Measurements from ENCODE around the gene ABCB8.
"Not testable (repeated sequence)": the region's sequence is repeated elsewhere in the genome, so short reads cannot be mapped to it uniquely, and the experiment has no call there.

The ABCB8 gene

DNA sequence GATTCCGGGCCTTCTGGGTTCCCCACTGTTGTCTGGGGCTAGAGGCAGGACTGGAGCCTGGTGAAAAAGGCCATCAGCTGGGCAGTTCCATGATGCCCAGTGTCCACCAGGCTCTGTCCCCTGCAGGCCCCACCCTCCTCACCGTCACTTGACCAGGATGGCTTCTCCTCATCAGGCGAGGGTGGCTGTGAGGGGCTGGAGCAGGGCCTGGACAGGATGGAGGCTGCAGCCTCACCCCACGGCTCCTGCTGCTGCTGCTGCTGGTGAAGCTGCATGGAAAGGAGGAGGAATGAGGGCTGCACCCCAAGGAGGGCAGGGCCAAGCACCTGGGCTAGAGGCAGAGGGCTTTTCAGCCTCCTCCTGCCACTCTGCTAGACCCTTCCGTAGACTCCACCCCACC is 12.3 kb upstream of the ABCB8 start:
- no peak for DNase-seq

DNA sequence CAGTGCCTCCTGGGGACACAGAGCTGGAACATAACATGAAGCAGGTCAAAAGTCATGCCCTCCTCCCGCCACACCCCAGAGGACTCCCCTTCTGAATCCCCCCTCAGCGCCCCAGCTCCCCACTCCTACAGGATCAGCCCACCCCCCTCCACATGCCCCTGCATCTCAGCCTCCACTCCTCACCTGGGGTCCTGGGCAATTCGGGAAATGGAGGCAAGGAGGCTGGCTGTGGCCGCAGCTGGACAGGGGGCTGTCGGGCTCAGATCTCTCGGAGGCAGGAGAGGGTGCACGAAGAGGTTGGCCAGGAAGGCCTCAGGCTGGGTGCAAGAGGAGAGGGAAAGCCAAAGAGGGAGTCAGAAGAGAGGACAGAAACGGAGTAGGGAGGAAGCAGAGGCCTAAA is 11.7 kb upstream of the ABCB8 start:
- no peak for DNase-seq

DNA sequence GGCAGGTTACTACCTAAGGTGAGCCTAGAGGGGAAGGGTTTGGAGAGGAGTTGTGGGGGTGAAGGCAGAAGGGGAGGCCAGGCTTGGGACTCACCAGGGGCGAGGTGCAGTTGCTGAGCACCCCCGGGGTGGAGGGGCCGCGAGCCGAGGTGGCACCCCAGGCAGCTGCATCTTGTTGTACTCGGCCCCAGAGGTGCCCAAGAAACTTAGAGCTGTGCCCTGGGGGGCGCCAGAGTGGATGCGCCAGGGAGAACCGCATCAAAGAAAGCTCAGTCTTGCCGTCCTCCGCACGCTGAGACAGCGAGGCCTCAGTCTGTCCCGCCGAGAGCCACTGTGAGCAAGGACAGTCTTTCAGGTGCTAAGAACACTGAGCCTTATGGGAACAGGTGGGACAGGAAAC is 11.3 kb upstream of the ABCB8 start:
- DNase-seq, result no peak

DNA sequence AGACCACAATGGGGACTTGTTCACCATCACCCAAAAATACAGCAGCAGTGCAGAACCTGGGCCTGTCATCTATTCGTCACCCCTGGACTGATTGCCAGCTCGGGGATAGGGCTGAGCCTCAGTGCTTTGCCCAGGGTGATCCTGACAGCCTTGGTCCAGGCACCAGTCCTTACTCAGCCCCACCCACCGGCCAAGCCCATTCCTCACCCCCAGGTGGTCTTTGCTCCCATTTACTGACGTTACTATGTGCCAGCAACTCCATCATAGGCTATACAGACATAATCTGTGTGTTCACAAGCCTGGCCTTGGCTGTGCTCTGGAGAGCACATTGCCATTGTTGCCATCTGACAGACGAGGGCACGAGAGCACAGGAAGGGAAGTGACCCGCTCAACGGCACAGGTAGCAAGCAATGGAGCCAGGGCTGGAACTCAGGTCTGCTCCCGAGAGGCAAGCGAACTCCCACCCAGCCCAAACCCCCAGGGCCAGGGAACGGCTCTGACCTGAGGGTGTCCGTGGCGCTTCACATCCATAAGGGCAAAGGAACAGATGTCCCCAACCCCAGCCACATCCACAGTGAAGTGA is 10.8 kb upstream of the ABCB8 start:
- no peak for DNase-seq

DNA sequence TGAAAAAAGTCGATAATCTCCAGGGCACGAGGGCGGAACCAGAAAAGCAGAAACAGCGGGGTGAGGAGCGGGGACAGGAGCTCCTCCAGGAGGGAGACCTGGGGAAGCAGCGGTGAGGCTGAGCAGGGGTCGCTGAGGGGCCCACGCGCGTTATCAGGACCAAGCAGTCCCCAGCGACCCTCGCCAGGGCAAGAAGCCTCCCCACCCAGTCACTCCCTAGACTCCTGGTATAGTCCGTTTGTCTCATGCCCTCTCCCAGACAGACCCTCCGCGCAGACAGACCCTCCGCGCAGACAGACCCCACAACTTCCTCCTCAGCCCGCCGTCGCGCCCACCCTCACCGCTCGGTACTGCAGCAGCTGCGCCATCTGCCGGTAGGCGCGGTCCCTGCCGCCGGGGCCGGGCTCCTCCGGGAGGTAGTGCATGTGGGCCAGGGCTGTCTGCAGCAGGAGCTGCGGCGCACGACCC is 10.3 kb upstream of the ABCB8 start:
- no peak for DNase-seq

DNA sequence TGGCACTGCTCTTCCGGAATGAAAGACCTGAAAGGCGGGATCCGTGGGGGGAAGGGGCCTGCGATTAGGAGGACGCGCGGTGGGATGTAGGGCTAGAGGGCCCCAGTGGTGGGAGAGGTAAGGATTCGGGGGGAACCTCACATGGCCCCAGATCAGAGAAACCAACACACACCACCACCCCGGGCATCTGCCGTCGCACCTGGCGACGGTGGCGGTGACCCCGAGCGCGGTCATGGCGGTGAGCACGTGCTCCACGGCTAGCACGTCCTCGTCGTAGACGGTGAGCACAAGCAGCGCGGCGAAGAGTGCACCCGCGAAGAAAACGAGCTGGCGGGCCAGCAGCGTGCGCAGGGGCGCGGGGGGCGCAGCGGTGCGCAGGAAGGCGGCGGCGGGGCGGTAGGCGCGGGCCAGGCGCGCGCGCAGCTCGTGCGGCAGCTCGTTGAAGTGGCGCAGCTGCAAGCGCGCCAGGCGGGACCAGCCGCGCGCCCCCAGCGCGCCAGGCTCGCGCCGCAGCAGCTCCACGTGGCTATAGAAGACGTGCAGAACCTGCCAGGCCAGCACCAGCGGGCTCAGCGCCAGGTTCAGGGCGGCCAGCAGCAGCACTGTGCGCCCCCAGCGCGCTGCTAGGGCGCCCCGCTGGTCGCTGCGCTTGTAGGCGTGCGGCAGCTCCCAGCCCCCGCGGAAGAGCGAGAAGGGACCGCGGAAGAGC is 9.7 kb upstream of the ABCB8 start:
- no peak for DNase-seq

DNA sequence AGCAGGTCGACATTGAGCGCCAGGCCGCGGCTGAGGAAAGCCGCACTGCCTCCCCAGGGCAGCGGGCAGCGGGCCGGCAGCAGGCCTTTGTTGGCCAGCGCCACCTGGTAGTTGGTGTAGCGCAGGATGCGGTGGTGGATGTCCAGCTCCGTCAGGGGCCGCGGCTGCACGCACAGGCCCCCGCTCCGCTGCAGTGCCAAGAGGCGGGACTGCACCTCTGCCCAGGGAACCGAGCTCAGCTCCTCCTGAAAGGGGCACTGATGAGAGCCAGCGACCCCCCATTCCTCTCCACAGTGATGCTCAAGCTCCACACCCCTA is 9.2 kb upstream of the ABCB8 start:
- no peak for DNase-seq

DNA sequence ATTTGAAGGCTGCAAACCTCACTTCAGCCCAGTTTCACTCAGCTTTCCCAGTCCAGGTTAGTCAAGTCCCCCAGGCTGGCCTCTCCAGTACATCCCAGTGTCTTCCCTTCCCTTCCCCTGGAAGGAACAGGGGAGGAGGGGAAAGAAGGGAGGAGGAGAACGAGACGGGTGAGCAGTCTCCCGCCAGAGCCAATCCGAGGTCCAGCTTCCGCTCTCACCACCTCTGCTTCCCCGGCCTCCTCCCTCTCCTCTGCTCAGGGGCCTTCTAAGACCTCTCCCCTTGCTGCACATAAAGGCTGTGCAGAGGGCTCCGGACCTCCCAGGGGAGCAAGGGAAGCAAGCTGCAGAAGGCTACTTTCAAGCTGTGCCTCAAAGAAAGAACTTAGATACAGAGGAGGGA is 8.0 kb upstream of the ABCB8 start:
- no peak for DNase-seq

DNA sequence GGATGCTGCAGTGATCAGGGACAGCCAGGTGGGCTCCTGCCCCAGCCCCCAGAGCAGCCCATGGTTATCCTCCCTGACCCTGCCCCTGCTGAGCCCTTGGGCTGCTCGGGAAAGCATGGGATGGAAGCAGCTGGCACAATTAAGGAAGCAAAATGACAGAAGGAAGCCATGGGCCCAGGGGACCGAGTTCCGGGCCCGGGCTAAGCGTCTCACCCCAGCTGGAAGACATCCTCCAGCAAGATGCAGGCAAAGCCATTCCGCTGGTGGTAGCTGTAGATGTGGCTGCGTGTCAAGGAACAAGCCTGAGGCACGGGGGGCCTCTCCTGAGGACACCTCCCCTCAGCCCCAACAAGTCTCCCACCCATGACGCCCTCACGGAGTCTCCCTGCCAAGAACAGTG is 5.0 kb upstream of the ABCB8 start:
- no peak for DNase-seq

DNA sequence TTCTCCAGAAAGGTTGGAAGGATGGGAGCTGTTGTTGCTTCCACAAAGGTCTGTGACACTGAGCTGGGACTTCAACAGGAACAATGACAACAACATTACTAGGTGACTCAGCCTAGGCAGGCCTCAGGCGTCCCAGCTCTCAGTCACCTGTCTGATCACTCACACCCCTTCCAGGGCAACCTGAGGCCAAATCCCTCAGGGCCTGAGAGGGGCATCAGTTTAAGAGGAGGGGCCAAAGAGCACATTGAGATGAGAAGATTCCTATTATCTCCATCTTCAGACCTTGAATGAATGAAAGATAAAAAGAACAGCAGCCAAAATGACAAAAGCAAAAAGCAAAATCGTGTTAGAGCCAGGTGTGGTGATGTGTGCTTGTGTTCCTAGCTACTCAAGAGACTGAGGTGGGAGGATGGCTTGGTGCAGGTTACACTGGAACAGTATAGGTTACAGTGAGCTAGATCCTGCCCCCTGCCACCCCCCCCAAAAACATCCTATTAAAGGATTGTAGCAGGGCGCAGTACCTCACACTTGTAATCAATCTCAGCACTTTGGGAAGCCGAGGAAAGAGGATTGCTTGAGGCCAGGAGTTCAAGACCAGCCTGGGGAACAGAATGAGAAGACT is 3.7 kb upstream of the ABCB8 start, which contains the start of gene ATG9B:
TSS of gene ATG9B (minus strand) at position 60 of the 622 bp plus-strand sequence. CDS start 71 bp downstream, outside the sequence.
- no peak for DNase-seq

DNA sequence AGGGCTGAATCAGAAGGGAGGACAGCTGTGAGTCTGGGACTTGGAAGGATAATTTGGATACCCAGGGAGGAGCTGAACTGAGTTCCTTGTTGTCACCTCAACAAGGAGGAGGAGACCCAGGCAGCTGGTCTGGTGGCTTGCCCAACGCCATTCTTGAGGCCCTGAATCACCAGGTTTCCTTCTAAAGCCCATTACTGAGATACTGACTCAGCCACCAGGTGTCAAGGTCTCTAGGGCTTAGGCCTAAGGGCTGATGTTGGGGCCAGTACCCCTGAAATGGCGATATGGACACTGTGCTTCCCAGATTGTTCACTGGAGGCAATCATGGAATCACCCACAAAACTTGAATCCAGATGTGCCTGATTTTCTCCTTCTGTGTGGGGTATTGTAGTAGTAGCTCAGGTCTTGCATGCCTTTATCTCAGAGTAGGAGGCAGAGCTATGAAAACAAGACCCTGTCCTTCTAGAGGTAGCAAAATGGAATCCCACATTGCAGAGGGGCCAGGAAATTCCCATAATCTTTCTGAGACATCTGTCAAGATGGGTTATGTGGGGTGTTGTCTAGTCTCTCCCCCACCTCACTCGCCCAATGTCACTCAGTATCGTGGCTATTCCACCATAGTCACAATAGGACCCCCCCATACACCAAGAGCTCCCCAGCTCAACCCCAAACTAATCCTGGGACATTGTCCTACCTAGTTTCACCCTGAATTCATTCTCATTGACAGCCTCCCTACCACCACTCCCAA is 2.2 kb upstream of the ABCB8 start:
- DNase-seq, result no peak

DNA sequence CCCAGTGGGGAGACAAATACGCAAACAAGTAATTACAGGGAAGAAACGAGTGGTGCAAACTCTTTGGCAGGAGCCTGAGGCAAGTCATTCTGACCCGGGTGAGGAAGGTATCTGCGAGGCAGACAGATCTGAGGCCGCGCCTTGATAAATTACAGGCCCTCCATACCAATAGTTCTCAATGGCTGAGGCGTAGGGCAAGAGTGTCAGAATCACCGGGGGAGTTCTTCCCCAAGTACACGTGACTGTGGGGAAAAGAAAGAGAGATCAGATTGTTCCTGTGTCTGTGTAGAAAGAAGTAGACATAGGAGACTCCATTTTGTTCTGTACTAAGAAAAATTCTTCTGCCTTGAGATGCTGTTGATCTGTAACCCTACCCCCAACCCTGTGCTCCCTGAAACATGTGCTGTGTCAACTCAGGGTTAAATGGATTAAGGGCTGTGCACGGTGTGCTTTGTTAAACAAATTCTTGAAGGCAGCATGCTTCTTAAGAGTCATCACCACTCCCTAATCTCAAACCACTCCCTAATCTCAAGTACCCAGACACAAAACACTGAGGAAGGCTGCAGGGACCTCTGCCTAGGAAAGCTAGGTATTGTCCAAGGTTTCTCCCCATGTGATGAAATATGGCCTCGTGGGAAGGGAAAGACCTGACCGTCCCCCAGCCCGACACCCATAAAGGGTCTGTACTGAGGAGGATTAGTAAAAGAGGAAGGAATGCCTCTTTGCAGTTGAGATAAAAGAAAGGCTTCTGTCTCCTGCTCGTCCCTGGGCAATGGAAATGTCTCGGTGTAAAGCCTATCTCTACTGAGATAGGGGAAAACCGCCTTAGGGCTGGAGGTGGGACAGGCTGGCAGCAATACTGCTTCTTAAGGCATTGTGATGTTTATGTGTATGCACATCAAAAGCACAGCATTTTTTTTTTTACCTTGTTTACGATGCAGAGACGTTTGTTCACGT is 1.2 kb upstream of the ABCB8 start:
- DNase-seq, result not testable (repeated sequence)

DNA sequence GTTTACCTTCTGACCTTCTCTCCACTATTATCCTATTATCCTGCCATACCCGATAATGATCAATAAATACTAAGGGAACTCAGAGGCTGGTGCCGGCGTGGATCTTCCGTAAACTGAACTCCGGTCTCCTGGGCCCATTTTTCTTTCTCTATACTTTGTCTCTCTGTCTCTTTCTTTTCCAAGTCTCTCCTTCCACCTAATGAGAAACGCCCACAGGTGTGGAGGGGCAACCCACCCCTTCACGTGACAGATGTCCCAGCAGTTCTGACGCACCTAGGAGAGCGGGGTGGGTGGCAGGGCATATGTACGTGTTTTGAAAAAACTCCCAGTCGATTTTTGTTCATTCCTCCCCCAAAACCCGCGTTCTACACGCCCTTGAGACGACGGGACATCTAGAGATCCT is 521 bp upstream of the ABCB8 start:
- not testable (repeated sequence) for DNase-seq

DNA sequence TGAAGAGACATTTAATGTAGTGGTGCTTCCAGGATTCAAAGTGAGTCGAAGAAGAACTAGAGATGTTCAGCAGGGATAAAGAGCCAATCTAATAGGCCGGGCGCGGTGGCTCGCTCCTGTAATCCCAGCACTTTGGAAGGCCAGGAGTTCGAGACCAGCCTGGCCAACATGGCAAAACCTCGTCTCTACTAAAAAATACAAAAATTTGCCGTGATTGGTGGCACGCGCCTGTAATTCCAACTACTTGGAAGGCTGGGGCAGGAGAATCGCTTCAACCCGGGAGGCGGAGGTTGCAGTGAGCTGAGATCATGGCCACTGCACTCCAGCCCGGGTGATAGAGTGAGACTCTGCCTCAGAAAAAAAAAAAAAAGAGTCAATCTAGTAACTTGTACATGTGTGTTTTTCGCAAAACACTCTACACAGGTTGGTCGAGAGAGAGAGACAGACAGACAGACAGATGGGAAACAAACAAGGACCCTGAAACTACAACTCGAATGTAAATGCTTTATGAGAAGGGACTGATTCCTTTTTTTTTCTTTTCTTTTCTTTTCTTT is 775 bp downstream of the ABCB8 start:
- DNase-seq, result no peak

DNA sequence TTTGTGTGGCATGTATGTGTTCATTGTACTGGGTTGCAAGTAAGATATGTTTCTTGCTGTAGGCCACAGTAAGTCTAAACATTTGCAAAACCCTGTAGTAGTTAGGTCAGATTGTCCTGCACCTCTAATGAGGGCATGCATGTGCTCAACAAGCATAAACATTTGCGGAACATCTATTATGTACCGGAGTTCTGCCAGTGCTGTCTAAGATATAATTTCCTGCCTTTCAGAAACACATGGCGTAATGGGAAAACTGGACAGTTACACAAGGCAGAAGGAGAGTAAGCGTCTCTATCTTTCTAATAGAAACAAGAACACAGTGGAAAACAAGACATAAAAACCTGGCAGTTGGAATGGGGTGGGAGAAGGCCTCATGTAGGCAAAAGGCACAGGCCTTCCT is 2.8 kb downstream of the ABCB8 start:
- DNase-seq, result no peak

DNA sequence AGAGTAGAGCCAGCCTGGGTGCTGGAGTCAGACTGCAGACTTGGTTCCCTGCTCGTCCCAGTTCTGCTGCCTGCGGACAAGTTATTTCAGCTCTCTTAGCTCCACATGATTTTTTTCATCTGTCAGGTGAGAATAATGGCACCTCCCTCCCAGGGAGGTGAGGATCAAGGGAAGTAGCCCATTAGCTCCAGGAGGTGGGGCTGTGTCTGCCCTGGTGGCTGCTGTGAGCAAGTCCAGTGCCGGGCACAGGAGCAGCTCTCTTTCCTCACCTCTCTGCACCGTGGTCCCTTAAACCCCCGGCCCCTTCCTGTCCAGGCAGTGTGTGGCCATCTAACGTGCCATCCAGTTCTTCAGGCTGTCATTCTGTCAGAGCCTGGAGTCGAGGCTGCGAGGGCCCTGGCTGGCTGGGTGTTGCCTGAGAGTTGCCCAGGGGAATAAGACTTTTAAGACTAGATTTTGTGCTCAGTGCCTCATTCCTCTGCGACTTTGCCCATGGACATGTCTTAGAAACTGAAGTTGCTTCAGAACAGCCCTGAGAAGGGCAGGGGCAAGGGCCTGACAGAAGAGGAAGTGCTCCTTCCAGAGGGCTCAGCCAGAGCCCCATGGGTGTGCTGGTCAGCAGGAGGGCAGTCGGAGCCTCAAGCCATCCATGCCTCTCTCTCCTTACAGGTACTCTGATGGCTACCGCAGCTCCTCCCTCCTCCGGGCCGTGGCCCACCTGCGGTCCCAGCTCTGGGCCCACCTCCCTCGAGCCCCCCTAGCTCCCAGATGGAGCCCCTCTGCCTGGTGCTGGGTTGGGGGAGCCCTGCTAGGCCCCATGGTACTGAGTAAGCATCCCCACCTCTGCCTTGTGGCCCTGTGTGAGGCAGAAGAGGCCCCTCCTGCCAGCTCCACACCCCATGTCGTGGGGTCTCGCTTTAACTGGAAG is 5.0 kb downstream of the ABCB8 start:
- no peak for DNase-seq

DNA sequence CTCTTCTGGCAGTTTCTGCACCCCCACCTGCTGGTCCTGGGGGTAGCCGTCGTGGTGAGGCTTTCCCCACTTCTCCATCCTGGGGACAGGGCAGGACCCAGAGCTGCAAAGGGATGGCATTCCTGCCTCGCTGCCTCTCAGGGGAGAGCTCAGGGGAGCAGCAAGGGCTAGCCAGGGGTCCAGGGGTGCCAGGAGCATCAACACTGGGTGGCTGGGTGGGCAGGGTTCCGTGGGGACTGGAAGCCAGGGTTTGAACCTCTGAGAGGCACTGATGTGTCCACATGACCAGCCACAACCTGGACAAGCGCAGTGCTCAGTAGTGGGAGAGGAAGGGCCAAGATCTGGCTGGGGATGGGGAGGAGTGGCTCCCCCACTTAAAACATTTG is 5.6 kb downstream of the ABCB8 start:
- DNase-seq, result no peak

DNA sequence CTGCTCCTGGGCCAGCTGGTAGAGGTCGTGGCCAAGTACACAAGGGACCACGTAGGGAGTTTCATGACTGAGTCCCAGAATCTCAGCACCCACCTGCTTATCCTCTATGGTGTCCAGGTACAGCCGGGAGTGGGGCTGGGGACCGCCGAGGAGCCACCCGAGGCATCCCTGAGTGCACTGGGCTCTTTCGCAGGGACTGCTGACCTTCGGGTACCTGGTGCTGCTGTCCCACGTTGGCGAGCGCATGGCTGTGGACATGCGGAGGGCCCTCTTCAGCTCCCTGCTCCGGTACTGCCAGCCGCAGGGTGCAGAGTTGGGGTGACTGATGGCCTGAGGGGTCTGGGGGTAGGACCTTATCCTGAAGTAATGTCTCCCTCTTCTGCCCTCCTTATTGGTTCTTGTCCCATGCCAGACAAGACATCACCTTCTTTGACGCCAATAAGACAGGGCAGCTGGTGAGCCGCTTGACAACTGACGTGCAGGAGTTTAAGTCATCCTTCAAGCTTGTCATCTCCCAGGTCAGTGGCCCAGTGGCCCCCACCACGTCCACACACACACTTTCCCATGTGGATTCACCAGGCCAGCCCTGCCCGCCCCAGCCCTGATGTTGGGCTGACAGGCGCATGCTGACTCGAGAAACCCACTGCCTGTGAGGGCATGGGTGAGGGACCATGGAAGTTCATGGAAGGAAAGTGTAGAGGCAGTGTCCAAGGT is 6.2 kb downstream of the ABCB8 start:
- no peak for DNase-seq

DNA sequence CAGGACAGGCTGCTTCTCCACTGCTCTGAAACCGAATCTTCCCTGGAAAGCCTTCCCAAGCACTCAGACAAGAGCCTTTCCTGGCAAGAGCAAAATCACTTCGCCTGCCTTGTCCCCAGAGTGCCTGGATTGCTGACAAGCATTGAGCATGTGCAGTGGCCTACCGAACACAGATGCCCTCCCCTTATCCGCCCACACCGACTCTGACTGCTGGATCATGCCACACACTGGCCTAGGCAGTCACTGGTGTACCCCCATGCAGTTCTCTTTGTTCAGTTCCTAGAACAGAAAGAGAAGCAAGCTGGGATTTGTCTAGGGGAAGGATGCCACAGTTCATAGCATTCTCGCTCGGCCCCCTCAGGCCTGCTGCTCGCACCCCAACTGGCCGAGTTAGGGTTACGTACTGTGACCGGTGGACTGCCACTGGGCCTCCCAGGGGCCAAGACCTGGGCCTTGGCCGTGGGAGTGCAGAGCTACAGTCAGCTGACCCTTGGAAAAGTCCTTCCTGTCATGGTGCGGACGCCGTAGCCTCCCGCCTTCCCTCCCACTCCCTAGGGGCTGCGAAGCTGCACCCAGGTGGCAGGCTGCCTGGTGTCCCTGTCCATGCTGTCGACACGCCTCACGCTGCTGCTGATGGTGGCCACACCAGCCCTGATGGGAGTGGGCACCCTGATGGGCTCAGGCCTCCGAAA is 6.9 kb downstream of the ABCB8 start:
- no peak for DNase-seq

DNA sequence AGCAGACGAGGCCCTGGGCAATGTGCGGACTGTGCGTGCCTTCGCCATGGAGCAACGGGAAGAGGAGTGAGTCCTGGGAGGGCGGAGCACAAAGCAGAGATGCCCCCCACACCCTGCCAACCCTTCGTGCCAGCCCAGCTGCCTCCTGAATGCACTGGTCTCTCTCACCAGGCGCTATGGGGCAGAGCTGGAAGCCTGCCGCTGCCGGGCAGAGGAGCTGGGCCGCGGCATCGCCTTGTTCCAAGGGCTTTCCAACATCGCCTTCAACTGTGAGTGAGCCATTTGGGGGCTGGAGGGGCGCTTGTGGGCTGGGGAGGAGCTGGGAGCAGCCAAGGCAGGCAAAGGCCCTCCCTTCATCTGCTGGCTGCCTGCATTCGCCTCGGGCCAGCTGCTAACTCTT is 7.7 kb downstream of the ABCB8 start:
- no peak for DNase-seq
